A549 (cell line): ENCODE data around the gene SERPINB4.

Source experiments
- BHLHE40 ChIP-seq: IDR thresholded peaks from 2 replicates; pipeline ENCODE4 v1.6.1; 2012; ENCODE audit warnings: low read depth, low read length, inconsistent platforms
- CBX8 ChIP-seq: fragments of 200-600 bp; sonication (generic); IDR thresholded peaks from 2 replicates; pipeline ENCODE4 v1.6.1; 2016
- CEBPB ChIP-seq, 2 experiments: fragments of >200 bp in 1 of 2; sonication (Bioruptor Twin) in 1 of 2; formaldehyde crosslinking in 1 of 2; IDR thresholded peaks; 2 replicates each; pipeline ENCODE4 v1.6.1; 2012 to 2016
- CHD2 ChIP-seq: fragments of 150-350 bp; IDR thresholded peaks from 2 replicates; pipeline ENCODE4 v1.6.1; 2014; ENCODE audit warnings: low read length; ENCODE audit not compliant: partially characterized antibody
- EP300 ChIP-seq, 2 experiments: fragments of >200 bp; sonication (Bioruptor Twin); formaldehyde crosslinking; IDR thresholded peaks; 2 replicates in 1 of 2; 3 replicates in 1 of 2; pipeline ENCODE4 v1.6.1; 2016 to 2017
- FOSB ChIP-seq: fragments of 250-450 bp; sonication (Bioruptor Pico); IDR thresholded peaks from 2 replicates; pipeline ENCODE4 v1.5.0; 2020; ENCODE audit warnings: mild to moderate bottlenecking, moderate library complexity
- JUN ChIP-seq, 2 experiments: fragments of >200 bp; sonication (Bioruptor Twin); formaldehyde crosslinking; IDR thresholded peaks; 2 replicates in 1 of 2; 3 replicates in 1 of 2; pipeline ENCODE4 v1.6.1; 2016 to 2017
- NR3C1 ChIP-seq: fragments of >200 bp; sonication (Bioruptor Twin); formaldehyde crosslinking; IDR thresholded peaks from 3 replicates; pipeline ENCODE4 v1.6.1; 2017
- POLR2AphosphoS2 ChIP-seq: conservative IDR thresholded peaks from 2 replicates; pipeline ENCODE4 v1.6.1; 2012; ENCODE audit warnings: low read length, improper control_type of control experiment, inconsistent platforms
- RFX5 ChIP-seq: fragments of 450-650 bp; IDR thresholded peaks from 2 replicates; pipeline ENCODE4 v1.7.1; 2014; ENCODE audit warnings: antibody characterized with exemption, mild to moderate bottlenecking, moderate library complexity
- ZNF302 ChIP-seq: fragments of 250-450 bp; sonication (Bioruptor Pico); IDR thresholded peaks from 2 replicates; pipeline ENCODE4 v1.9.0; 2021; ENCODE audit warnings: inconsistent platforms, mild to moderate bottlenecking, moderate library complexity
- TF ChIP-seq, protein P1 (sequence below): fragments of >200 bp; sonication (Bioruptor Twin); formaldehyde crosslinking; IDR thresholded peaks from 3 replicates; pipeline ENCODE4 v1.5.1; 2016
- TF ChIP-seq, protein P2 (sequence below): IDR thresholded peaks from 2 replicates; pipeline ENCODE4 v1.6.1; 2012
- TF ChIP-seq, protein P3 (sequence below): fragments of 200-600 bp; sonication (generic); IDR thresholded peaks from 2 replicates; pipeline ENCODE4 v1.6.1; 2016; ENCODE audit warnings: antibody characterized with exemption, mild to moderate bottlenecking, moderate library complexity

GRCh38 chr18:63603355-63603754, 40.7 kb downstream of the SERPINB4 start:
- no peak for TF ChIP-seq CHD2
- TF ChIP-seq, protein P1, sequence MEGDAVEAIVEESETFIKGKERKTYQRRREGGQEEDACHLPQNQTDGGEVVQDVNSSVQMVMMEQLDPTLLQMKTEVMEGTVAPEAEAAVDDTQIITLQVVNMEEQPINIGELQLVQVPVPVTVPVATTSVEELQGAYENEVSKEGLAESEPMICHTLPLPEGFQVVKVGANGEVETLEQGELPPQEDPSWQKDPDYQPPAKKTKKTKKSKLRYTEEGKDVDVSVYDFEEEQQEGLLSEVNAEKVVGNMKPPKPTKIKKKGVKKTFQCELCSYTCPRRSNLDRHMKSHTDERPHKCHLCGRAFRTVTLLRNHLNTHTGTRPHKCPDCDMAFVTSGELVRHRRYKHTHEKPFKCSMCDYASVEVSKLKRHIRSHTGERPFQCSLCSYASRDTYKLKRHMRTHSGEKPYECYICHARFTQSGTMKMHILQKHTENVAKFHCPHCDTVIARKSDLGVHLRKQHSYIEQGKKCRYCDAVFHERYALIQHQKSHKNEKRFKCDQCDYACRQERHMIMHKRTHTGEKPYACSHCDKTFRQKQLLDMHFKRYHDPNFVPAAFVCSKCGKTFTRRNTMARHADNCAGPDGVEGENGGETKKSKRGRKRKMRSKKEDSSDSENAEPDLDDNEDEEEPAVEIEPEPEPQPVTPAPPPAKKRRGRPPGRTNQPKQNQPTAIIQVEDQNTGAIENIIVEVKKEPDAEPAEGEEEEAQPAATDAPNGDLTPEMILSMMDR: no peak
- no peak for TF ChIP-seq BHLHE40
- TF ChIP-seq JUN (IDR thresholded peaks at IDR 0.05): no peak
- no peak for TF ChIP-seq RFX5
- TF ChIP-seq, protein P2, sequence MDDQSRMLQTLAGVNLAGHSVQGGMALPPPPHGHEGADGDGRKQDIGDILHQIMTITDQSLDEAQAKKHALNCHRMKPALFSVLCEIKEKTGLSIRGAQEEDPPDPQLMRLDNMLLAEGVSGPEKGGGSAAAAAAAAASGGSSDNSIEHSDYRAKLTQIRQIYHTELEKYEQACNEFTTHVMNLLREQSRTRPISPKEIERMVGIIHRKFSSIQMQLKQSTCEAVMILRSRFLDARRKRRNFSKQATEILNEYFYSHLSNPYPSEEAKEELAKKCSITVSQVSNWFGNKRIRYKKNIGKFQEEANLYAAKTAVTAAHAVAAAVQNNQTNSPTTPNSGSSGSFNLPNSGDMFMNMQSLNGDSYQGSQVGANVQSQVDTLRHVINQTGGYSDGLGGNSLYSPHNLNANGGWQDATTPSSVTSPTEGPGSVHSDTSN: no peak
- TF ChIP-seq, protein P3, sequence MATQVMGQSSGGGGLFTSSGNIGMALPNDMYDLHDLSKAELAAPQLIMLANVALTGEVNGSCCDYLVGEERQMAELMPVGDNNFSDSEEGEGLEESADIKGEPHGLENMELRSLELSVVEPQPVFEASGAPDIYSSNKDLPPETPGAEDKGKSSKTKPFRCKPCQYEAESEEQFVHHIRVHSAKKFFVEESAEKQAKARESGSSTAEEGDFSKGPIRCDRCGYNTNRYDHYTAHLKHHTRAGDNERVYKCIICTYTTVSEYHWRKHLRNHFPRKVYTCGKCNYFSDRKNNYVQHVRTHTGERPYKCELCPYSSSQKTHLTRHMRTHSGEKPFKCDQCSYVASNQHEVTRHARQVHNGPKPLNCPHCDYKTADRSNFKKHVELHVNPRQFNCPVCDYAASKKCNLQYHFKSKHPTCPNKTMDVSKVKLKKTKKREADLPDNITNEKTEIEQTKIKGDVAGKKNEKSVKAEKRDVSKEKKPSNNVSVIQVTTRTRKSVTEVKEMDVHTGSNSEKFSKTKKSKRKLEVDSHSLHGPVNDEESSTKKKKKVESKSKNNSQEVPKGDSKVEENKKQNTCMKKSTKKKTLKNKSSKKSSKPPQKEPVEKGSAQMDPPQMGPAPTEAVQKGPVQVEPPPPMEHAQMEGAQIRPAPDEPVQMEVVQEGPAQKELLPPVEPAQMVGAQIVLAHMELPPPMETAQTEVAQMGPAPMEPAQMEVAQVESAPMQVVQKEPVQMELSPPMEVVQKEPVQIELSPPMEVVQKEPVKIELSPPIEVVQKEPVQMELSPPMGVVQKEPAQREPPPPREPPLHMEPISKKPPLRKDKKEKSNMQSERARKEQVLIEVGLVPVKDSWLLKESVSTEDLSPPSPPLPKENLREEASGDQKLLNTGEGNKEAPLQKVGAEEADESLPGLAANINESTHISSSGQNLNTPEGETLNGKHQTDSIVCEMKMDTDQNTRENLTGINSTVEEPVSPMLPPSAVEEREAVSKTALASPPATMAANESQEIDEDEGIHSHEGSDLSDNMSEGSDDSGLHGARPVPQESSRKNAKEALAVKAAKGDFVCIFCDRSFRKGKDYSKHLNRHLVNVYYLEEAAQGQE: no peak
- TF ChIP-seq EP300 (IDR thresholded peaks at IDR 0.05): no peak
- no peak for TF ChIP-seq CEBPB (IDR thresholded peaks at IDR 0.05)
- no peak for TF ChIP-seq FOSB (CRISPR knock-in tag)
- TF ChIP-seq POLR2AphosphoS2: no peak
- TF ChIP-seq ZNF302 (CRISPR knock-in tag): no peak
- TF ChIP-seq NR3C1: no peak
- TF ChIP-seq CBX8: no peak
